DOHH2 (cell line): ENCODE data around the gene GABPB2.

Experiments
- H3F3A ChIP-seq: fragments of 200-600 bp; sonication (generic), shearing (Covaris generic); 2 replicates; pipeline ENCODE4 v1.6.0; 2016; ENCODE audit warnings: antibody characterized with exemption, mild to moderate bottlenecking; ENCODE audit not compliant: control insufficient read depth, insufficient read depth
- H3K27ac ChIP-seq: fragments of 200-600 bp; sonication (generic); 2 replicates; pipeline ENCODE4 v1.5.1; 2014; ENCODE audit warnings: low read depth, mild to moderate bottlenecking, low read length, moderate library complexity
- H3K27me3 ChIP-seq: fragments of 200-600 bp; sonication (generic); 2 replicates; pipeline ENCODE4 v1.6.1; 2014; ENCODE audit warnings: mild to moderate bottlenecking, low read length, mixed read lengths; ENCODE audit not compliant: control insufficient read depth
- H3K36me3 ChIP-seq: fragments of 200-600 bp; sonication (generic); 2 replicates; pipeline ENCODE4 v1.6.1; 2014; ENCODE audit warnings: mild to moderate bottlenecking, low read length, moderate library complexity, mixed read lengths; ENCODE audit not compliant: control insufficient read depth
- H3K4me1 ChIP-seq: fragments of 200-600 bp; sonication (generic); 2 replicates; pipeline ENCODE4 v1.6.1; 2014; ENCODE audit warnings: mild to moderate bottlenecking, low read length, mixed read lengths; ENCODE audit not compliant: control insufficient read depth
- H3K4me2 ChIP-seq: fragments of 200-600 bp; sonication (generic); 2 replicates; pipeline ENCODE4 v1.6.0; 2014; ENCODE audit warnings: mild to moderate bottlenecking, low read length, moderate library complexity
- H3K4me3 ChIP-seq: fragments of 200-600 bp; sonication (generic); 2 replicates; pipeline ENCODE4 v1.5.1; 2014; ENCODE audit warnings: mild to moderate bottlenecking, low read length, mixed read lengths
- H3K79me2 ChIP-seq: fragments of 200-600 bp; sonication (generic); 2 replicates; pipeline ENCODE4 v1.6.1; 2014; ENCODE audit warnings: mild to moderate bottlenecking, low read length, mixed read lengths; ENCODE audit not compliant: control insufficient read depth
- H3K9me2 ChIP-seq: fragments of 200-600 bp; sonication (generic); replicated peaks from 2 replicates; pipeline ENCODE4 v1.6.1; 2014; ENCODE audit warnings: mild to moderate bottlenecking, low read length, mixed read lengths; ENCODE audit not compliant: control insufficient read depth
- H3K9me3 ChIP-seq: fragments of 200-600 bp; sonication (generic); 2 replicates; pipeline ENCODE4 v1.6.1; 2014; ENCODE audit warnings: antibody characterized with exemption, low read length, mixed read lengths; ENCODE audit not compliant: control insufficient read depth, insufficient read depth
- H4K20me1 ChIP-seq: fragments of 200-600 bp; sonication (generic); 2 replicates; pipeline ENCODE4 v1.6.0; 2014; ENCODE audit warnings: low read depth, mild to moderate bottlenecking, antibody characterized with exemption, low read length, moderate library complexity; ENCODE audit not compliant: control insufficient read depth, insufficient read depth
- EZH2phosphoT487 ChIP-seq: fragments of 200-600 bp; sonication (generic); IDR thresholded peaks from 2 replicates; pipeline ENCODE4 v1.6.1; 2017; ENCODE audit warnings: borderline replicate concordance, mild to moderate bottlenecking, antibody characterized with exemption, low read length, moderate library complexity, mixed read lengths
- TF ChIP-seq, protein P1 (sequence below): fragments of 200-600 bp; sonication (generic); IDR thresholded peaks from one replicate; pipeline ENCODE4 v1.5.1; 2014; ENCODE audit warnings: antibody characterized with exemption, mild to moderate bottlenecking, low read depth, low read length; ENCODE audit not compliant: poor library complexity, severe bottlenecking

The GABPB2 gene

DNA sequence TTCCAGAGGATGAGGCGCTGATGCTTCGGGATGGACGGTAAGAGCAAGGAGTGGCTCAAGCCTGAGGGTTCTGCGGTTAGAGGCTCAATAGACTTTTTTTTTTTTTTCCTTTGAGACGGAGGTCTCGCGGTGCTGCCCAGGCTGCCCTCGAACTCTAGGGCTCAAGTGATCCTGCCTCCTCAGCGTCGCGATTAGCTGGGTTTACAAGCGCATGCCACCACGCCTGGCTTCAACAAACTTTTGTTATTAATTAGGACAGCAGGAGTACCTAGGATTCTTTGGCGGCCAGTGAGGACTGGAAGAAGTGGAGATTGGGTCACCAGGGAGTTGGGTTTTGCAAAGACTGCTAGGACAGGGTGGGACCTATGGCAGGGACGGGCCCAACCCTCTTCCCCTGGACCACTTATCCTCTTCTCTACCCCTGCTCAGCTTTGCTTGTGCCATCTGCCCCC lies 96.0 kb downstream of the GABPB2 start:
- Histone ChIP-seq H4K20me1 (no peaks in the 10 kb centered on the region), H3K27ac (peak overlapping the region; percentile 45; the same call in 1 of the 2 replicates), H3K4me2 (peak overlapping the region; percentile 84), H3K4me3 (peak overlapping the region; percentile 91), H3K4me1 (peaks cover 23% of the 10 kb centered on the region), H3K9me2 (no peaks in the 10 kb centered on the region), H3K36me3 (peaks cover 49% of the 10 kb centered on the region), H3F3A (peaks cover 10% of the 10 kb centered on the region; the same call in 1 of the 2 replicates), H3K9me3 (no peaks in the 10 kb centered on the region), H3K27me3 (no peaks in the 10 kb centered on the region), H3K79me2 (peaks cover 31% of the 10 kb centered on the region)
- TF ChIP-seq, protein P1, sequence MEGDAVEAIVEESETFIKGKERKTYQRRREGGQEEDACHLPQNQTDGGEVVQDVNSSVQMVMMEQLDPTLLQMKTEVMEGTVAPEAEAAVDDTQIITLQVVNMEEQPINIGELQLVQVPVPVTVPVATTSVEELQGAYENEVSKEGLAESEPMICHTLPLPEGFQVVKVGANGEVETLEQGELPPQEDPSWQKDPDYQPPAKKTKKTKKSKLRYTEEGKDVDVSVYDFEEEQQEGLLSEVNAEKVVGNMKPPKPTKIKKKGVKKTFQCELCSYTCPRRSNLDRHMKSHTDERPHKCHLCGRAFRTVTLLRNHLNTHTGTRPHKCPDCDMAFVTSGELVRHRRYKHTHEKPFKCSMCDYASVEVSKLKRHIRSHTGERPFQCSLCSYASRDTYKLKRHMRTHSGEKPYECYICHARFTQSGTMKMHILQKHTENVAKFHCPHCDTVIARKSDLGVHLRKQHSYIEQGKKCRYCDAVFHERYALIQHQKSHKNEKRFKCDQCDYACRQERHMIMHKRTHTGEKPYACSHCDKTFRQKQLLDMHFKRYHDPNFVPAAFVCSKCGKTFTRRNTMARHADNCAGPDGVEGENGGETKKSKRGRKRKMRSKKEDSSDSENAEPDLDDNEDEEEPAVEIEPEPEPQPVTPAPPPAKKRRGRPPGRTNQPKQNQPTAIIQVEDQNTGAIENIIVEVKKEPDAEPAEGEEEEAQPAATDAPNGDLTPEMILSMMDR = no peak
- TF ChIP-seq EZH2phosphoT487 = no peak

DNA sequence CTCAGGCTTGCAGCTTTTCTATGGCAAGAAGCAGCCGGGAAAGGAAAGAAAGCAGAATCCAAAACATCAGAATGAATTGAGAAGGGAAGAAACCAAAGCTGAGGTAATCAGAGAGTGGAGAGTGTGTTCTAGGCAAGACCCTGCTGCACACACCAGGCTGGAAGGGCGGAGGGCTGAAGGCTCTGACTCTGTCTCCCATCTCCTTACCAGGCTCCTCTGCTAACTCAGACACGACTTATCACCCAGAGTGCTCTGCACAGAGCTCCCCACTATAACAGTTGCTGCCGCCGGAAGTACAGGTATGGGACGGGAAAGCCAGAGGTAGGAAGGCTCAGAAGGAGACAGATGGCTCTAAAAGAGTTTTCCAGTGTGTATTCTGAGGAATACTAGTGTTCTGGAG lies 96.6 kb downstream of the GABPB2 start:
- Histone ChIP-seq H3F3A (0 out of 2 replicates have a peak, but pooled peaks cover 6% of the 10 kb centered on the region), H3K4me1 (peaks cover 23% of the 10 kb centered on the region), H3K4me3 (peak overlapping the region; percentile 91), H3K27me3 (no peaks in the 10 kb centered on the region), H3K9me2 (no peaks in the 10 kb centered on the region), H3K79me2 (peaks cover 31% of the 10 kb centered on the region), H4K20me1 (no peaks in the 10 kb centered on the region), H3K9me3 (no peaks in the 10 kb centered on the region), H3K27ac (no peak overlapping the region), H3K36me3 (peaks cover 50% of the 10 kb centered on the region), H3K4me2 (peak overlapping the region; percentile 84)
- TF ChIP-seq EZH2phosphoT487 = no peak
- TF ChIP-seq, protein P1 = no peak

DNA sequence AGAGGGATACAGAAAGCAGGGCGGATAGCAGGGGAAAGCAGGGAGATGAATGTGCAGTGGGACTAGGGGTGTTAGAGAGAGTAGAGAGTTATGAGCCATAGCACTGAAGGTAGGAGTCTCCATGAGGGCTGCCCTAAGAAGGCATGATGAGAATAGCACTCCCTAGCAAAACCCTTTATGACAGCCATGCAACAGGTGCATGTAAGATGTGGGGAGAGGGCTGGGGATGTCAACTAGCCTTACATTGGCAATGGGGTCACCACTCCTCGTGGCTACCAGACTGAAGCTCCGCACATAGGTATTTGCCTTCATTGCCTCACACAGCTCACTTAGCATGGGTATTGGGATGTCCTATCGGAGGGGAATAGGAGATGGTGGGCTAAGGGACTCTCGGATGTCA lies 100.6 kb downstream of the GABPB2 start:
- Histone ChIP-seq H3K27ac (no peak overlapping the region), H3K9me3 (no peaks in the 10 kb centered on the region), H3K36me3 (peaks cover 65% of the 10 kb centered on the region), H3K4me1 (peaks cover 8% of the 10 kb centered on the region), H3K27me3 (no peaks in the 10 kb centered on the region), H3K9me2 (no peaks in the 10 kb centered on the region), H3K4me3 (no peak overlapping the region), H3F3A (peaks cover 3% of the 10 kb centered on the region; the same call in 1 of the 2 replicates), H3K4me2 (no peak overlapping the region), H4K20me1 (no peaks in the 10 kb centered on the region), H3K79me2 (peaks cover 13% of the 10 kb centered on the region)
- no peak for TF ChIP-seq EZH2phosphoT487
- TF ChIP-seq, protein P1 = no peak
